Ishikawa (cell line): ENCODE data around the gene NECTIN1.

Source experiments
- CEBPB ChIP-seq: IDR thresholded peaks from 2 replicates; pipeline ENCODE4 v1.6.1; 2012
- CREB1 ChIP-seq: IDR thresholded peaks from 2 replicates; pipeline ENCODE4 v1.6.1; 2012; ENCODE audit warnings: low read depth
- EGR1 ChIP-seq: IDR thresholded peaks from 2 replicates; pipeline ENCODE4 v1.6.1; 2012
- EP300 ChIP-seq: IDR thresholded peaks from 2 replicates; pipeline ENCODE4 v1.6.1; 2012; ENCODE audit warnings: borderline replicate concordance
- RAD21 ChIP-seq: IDR thresholded peaks from 2 replicates; pipeline ENCODE4 v1.6.1; 2012; ENCODE audit warnings: low read depth
- TAF1 ChIP-seq: IDR thresholded peaks from 2 replicates; pipeline ENCODE4 v1.6.1; 2012; ENCODE audit warnings: low read depth, mild to moderate bottlenecking
- YY1 ChIP-seq: IDR thresholded peaks from 2 replicates; pipeline ENCODE4 v1.6.1; 2012; ENCODE audit warnings: low read depth
- ZBTB7A ChIP-seq: IDR thresholded peaks from 2 replicates; pipeline ENCODE4 v1.6.1; 2012; ENCODE audit warnings: low read depth
- TF ChIP-seq, protein P1 (sequence below): IDR thresholded peaks from 2 replicates; pipeline ENCODE4 v1.6.1; 2012
- TF ChIP-seq, protein P2 (sequence below): IDR thresholded peaks from 2 replicates; pipeline ENCODE4 v1.6.1; 2012; ENCODE audit warnings: low read depth, mild to moderate bottlenecking
- TF ChIP-seq, protein P3 (sequence below): IDR thresholded peaks from 2 replicates; pipeline ENCODE4 v1.6.1; 2012

DNA sequence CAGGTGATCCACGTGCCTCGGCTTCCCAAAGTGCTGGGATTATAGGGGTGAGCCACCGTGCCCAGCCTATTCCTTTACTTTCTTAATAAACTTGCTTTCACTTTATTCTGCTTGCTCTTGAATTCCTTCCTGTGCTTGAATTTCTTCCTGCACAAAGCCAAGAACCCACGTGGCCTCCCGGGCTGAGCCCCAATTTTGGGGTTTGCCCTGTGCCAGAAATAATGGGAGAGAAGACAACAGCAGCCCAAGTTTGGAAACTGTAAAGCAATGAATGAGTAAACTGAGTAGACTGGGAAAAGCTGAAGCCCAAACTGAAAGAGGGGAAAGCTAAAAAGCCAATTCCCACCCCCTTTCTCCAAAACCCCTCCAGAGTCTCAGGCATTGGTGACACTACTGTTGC, 136.4 kb downstream of the NECTIN1 start:
- TF ChIP-seq RAD21 (no peak), EGR1 (no peak), YY1 (no peak), EP300 (no peak), CREB1 (no peak), TAF1 (no peak), CEBPB (no peak), ZBTB7A (no peak)
- TF ChIP-seq, protein P1, sequence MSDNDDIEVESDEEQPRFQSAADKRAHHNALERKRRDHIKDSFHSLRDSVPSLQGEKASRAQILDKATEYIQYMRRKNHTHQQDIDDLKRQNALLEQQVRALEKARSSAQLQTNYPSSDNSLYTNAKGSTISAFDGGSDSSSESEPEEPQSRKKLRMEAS, result no peak
- TF ChIP-seq, protein P2, sequence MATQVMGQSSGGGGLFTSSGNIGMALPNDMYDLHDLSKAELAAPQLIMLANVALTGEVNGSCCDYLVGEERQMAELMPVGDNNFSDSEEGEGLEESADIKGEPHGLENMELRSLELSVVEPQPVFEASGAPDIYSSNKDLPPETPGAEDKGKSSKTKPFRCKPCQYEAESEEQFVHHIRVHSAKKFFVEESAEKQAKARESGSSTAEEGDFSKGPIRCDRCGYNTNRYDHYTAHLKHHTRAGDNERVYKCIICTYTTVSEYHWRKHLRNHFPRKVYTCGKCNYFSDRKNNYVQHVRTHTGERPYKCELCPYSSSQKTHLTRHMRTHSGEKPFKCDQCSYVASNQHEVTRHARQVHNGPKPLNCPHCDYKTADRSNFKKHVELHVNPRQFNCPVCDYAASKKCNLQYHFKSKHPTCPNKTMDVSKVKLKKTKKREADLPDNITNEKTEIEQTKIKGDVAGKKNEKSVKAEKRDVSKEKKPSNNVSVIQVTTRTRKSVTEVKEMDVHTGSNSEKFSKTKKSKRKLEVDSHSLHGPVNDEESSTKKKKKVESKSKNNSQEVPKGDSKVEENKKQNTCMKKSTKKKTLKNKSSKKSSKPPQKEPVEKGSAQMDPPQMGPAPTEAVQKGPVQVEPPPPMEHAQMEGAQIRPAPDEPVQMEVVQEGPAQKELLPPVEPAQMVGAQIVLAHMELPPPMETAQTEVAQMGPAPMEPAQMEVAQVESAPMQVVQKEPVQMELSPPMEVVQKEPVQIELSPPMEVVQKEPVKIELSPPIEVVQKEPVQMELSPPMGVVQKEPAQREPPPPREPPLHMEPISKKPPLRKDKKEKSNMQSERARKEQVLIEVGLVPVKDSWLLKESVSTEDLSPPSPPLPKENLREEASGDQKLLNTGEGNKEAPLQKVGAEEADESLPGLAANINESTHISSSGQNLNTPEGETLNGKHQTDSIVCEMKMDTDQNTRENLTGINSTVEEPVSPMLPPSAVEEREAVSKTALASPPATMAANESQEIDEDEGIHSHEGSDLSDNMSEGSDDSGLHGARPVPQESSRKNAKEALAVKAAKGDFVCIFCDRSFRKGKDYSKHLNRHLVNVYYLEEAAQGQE, result no peak
- TF ChIP-seq, protein P3, sequence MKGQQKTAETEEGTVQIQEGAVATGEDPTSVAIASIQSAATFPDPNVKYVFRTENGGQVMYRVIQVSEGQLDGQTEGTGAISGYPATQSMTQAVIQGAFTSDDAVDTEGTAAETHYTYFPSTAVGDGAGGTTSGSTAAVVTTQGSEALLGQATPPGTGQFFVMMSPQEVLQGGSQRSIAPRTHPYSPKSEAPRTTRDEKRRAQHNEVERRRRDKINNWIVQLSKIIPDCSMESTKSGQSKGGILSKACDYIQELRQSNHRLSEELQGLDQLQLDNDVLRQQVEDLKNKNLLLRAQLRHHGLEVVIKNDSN, result no peak
